ENCODE measurements around the gene ZNF618. TPM values are rescaled to one million over a fixed set of nuclear protein-coding genes. Genes with fewer than 3 reads are reported as not detected.
"Not testable (repeated sequence)": the region's sequence is repeated elsewhere in the genome, so short reads cannot be mapped to it uniquely, and the experiment has no call there.

Gene ZNF618
- polyA plus RNA-seq, 1 donor (not counting 4 experiments of a cell fraction or from before 2014, with no cell fraction given), result 2.5 TPM

DNA sequence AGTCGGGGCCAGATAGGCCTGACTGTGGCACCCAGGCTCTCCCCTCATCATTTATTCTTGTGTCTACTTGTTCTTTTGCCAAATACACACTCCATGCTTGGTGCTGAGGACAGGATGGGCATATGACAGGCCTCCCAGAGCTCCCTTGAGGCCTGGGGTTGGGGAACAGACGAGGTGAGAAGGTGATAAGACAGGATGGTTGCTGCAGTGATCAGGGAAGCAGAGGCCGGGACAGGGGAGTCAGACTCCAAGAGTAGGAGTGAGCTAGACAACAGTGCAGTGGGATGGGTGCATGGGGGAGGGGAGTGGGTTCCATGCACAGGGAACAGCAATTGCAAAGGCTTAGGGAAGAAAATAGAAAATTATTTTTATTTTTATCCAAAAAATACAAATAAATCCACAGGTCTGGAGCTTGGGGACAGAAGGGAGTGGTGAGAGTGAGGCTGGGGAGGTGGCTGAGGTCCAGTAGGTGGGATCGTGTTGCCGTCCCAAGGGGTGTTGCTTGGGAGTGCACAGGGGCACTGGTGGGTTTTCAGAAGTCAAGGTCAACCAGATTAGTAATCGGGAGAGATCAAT, 205.4 kb downstream of the ZNF618 start:
- DNase-seq (ENCODE audit: low read depth, low spot score), result no peak
- H3K4me3 ChIP-seq (ENCODE audit: control insufficient read depth in 2 of 3, extremely low read depth in 1 of 3, insufficient read depth in 2 of 3, low read depth in 1 of 3, low read length in 3 of 3), result no peak overlapping the region
- H3K9ac ChIP-seq (ENCODE audit: control insufficient read depth, extremely low read depth, insufficient read depth, low read length), result no peak overlapping the region
- no peaks in the 10 kb centered on the region for H4K20me1 ChIP-seq (ENCODE audit: control insufficient read depth, extremely low read depth, insufficient read depth, low read length)
- H3K4me1 ChIP-seq (ENCODE audit: control insufficient read depth, extremely low read depth, insufficient read depth, low read length), result peaks cover 4% of the 10 kb centered on the region
- dilution Hi-C loops (cut with MboI; ENCODE audit: extremely low pct_ligation_motif_present, low sequenced_read_pairs), result no loop called here
- no peak for FAIRE-seq
- H3K36me3 ChIP-seq (ENCODE audit: control insufficient read depth in 2 of 2, extremely low read depth in 1 of 2, insufficient read depth in 2 of 2, low read length in 2 of 2), result no peaks in the 10 kb centered on the region
- no peaks in the 10 kb centered on the region for H3K9me1 ChIP-seq (ENCODE audit: control insufficient read depth, extremely low read depth, insufficient read depth, low read length)
- H3K79me2 ChIP-seq (ENCODE audit: control insufficient read depth, insufficient read depth, low read length), result no peaks in the 10 kb centered on the region
- H3K27ac ChIP-seq (ENCODE audit: control insufficient read depth, insufficient read depth, low read length), result no peak overlapping the region
- H3K27me3 ChIP-seq (ENCODE audit: control insufficient read depth, extremely low read depth, insufficient read depth, low read length), result peaks cover 22% of the 10 kb centered on the region
- no peak overlapping the region for H3K4me2 ChIP-seq (ENCODE audit: control insufficient read depth, extremely low read depth, insufficient read depth, low read depth, low read length)
- no peak overlapping the region for H2AFZ ChIP-seq (ENCODE audit: control insufficient read depth, low read length)
- TF ChIP-seq, protein P1, sequence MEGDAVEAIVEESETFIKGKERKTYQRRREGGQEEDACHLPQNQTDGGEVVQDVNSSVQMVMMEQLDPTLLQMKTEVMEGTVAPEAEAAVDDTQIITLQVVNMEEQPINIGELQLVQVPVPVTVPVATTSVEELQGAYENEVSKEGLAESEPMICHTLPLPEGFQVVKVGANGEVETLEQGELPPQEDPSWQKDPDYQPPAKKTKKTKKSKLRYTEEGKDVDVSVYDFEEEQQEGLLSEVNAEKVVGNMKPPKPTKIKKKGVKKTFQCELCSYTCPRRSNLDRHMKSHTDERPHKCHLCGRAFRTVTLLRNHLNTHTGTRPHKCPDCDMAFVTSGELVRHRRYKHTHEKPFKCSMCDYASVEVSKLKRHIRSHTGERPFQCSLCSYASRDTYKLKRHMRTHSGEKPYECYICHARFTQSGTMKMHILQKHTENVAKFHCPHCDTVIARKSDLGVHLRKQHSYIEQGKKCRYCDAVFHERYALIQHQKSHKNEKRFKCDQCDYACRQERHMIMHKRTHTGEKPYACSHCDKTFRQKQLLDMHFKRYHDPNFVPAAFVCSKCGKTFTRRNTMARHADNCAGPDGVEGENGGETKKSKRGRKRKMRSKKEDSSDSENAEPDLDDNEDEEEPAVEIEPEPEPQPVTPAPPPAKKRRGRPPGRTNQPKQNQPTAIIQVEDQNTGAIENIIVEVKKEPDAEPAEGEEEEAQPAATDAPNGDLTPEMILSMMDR (optimal IDR thresholded peaks at IDR 0.05 in 1 of 3, IDR thresholded peaks at IDR 0.05 in 1 of 3, conservative IDR thresholded peaks at IDR 0.05 in 1 of 3; ENCODE audit: extremely low read depth in 1 of 3, insufficient read depth in 2 of 3, low read length in 3 of 3), result no peak
- TF ChIP-seq EZH2 (IDR thresholded peaks at IDR 0.05; ENCODE audit: low read length), result no peak
- H3K9me3 ChIP-seq (ENCODE audit: control insufficient read depth, low read depth, low read length), result no peaks in the 10 kb centered on the region

DNA sequence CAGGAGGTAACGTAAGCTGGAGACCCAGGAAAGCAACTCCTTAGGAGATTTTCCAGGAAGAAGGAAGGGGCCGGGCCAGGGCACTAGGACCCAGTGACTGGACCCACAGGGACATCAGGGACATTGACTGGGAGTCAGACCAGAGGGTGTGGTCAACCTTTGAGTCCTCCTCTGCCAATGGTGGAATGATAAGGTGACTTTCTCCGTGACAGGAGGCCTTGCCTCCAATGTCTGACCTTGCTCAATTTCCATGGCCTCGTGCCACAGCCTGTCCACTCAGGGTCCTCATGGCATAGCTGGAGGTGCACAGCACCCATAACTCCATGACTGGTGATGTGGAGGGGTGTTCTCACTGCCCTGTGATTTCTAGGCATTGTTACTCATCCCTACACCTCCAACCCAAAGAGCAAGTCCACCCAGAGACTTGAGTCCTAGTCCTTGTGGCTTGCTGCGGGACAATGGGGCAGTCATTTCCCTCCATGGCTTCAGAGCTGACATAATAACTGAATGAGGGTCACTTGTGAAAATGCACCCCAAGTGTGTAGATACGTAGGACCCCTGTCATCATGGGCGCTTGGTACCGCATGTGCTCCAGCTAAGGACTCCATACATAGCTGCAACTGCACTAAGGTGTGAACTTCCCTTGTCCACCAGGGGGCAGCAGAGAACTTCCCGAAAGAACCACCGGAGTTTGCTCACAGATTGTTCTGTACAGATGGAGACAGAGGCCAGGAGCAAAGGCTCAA, 206.1 kb downstream of the ZNF618 start:
- DNase-seq (ENCODE audit: low read depth, low spot score) (peak; percentile 57), FAIRE-seq (peak; percentile 79)
- no peak overlapping the region for H3K4me3 ChIP-seq (ENCODE audit: control insufficient read depth in 2 of 3, extremely low read depth in 1 of 3, insufficient read depth in 2 of 3, low read depth in 1 of 3, low read length in 3 of 3)
- no peak overlapping the region for H3K27ac ChIP-seq (ENCODE audit: control insufficient read depth, insufficient read depth, low read length)
- H3K9me3 ChIP-seq (ENCODE audit: control insufficient read depth, low read depth, low read length), result no peaks in the 10 kb centered on the region
- no peaks in the 10 kb centered on the region for H3K36me3 ChIP-seq (ENCODE audit: control insufficient read depth in 2 of 2, extremely low read depth in 1 of 2, insufficient read depth in 2 of 2, low read length in 2 of 2)
- dilution Hi-C loops (cut with MboI; ENCODE audit: extremely low pct_ligation_motif_present, low sequenced_read_pairs), result no loop called here
- no peak overlapping the region for H3K9ac ChIP-seq (ENCODE audit: control insufficient read depth, extremely low read depth, insufficient read depth, low read length)
- H4K20me1 ChIP-seq (ENCODE audit: control insufficient read depth, extremely low read depth, insufficient read depth, low read length), result no peaks in the 10 kb centered on the region
- peaks cover 4% of the 10 kb centered on the region for H3K4me1 ChIP-seq (ENCODE audit: control insufficient read depth, extremely low read depth, insufficient read depth, low read length)
- no peak overlapping the region for H2AFZ ChIP-seq (ENCODE audit: control insufficient read depth, low read length)
- no peaks in the 10 kb centered on the region for H3K79me2 ChIP-seq (ENCODE audit: control insufficient read depth, insufficient read depth, low read length)
- no peak for TF ChIP-seq EZH2 (IDR thresholded peaks at IDR 0.05; ENCODE audit: low read length)
- TF ChIP-seq, protein P1 (optimal IDR thresholded peaks at IDR 0.05 in 1 of 3, IDR thresholded peaks at IDR 0.05 in 1 of 3, conservative IDR thresholded peaks at IDR 0.05 in 1 of 3; ENCODE audit: extremely low read depth in 1 of 3, insufficient read depth in 2 of 3, low read length in 3 of 3), result peak; percentile 88 to 97 (median 90)
- H3K9me1 ChIP-seq (ENCODE audit: control insufficient read depth, extremely low read depth, insufficient read depth, low read length), result no peaks in the 10 kb centered on the region
- peaks cover 20% of the 10 kb centered on the region for H3K27me3 ChIP-seq (ENCODE audit: control insufficient read depth, extremely low read depth, insufficient read depth, low read length)
- H3K4me2 ChIP-seq (ENCODE audit: control insufficient read depth, extremely low read depth, insufficient read depth, low read depth, low read length), result no peak overlapping the region

DNA sequence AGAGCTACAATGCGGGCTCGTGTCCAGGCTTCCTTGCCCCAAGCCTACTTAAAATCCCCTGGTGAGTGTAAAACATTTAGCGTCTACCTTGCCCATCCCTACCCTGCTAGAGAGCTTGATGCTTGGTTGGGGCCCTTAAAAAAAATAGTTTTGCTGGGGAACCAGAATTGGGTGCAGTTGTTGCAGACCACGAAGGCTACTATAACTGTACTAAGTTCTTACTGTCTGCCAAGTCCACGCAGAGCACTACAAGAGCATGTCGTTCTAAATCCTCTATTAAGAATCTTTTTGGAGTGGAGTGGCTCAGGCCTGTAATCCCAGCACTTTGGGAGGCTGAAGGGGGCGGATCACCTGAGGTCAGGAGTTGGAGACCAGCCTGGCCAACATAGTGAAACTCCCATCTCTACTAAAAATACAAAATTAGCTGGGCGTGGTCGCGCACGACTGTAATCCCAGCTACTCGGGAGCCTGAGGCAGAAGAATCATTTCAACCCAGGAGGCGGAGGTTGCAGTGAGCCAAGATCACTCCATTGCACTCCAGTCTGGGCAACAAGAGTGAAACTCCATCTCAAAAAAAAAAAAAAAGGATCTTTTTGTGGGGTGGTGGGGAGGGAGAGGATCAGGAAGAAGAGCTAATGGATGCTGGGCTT, 206.8 kb downstream of the ZNF618 start:
- H3K9me1 ChIP-seq (ENCODE audit: control insufficient read depth, extremely low read depth, insufficient read depth, low read length); H3K4me3 ChIP-seq (ENCODE audit: control insufficient read depth in 2 of 3, extremely low read depth in 1 of 3, insufficient read depth in 2 of 3, low read depth in 1 of 3, low read length in 3 of 3); FAIRE-seq; DNase-seq (ENCODE audit: low read depth, low spot score); H3K27ac ChIP-seq (ENCODE audit: control insufficient read depth, insufficient read depth, low read length); H4K20me1 ChIP-seq (ENCODE audit: control insufficient read depth, extremely low read depth, insufficient read depth, low read length); H3K9me3 ChIP-seq (ENCODE audit: control insufficient read depth, low read depth, low read length); H3K4me2 ChIP-seq (ENCODE audit: control insufficient read depth, extremely low read depth, insufficient read depth, low read depth, low read length); dilution Hi-C loops (cut with MboI; ENCODE audit: extremely low pct_ligation_motif_present, low sequenced_read_pairs); H3K36me3 ChIP-seq (ENCODE audit: control insufficient read depth in 2 of 2, extremely low read depth in 1 of 2, insufficient read depth in 2 of 2, low read length in 2 of 2); H3K9ac ChIP-seq (ENCODE audit: control insufficient read depth, extremely low read depth, insufficient read depth, low read length); H3K79me2 ChIP-seq (ENCODE audit: control insufficient read depth, insufficient read depth, low read length); H3K4me1 ChIP-seq (ENCODE audit: control insufficient read depth, extremely low read depth, insufficient read depth, low read length); H2AFZ ChIP-seq (ENCODE audit: control insufficient read depth, low read length): not testable (repeated sequence)
- H3K27me3 ChIP-seq (ENCODE audit: control insufficient read depth, extremely low read depth, insufficient read depth, low read length), result peaks cover 13% of the 10 kb centered on the region
